NB4 (cell line): ENCODE data around the gene TUBA8.

Experiments
- CTCF ChIP-seq: IDR thresholded peaks from one replicate; pipeline ENCODE4 v1.5.1; 2012; ENCODE audit warnings: low read depth, low read length
- POLR2A ChIP-seq: IDR thresholded peaks from 2 replicates; pipeline ENCODE4 v1.6.1; 2011; ENCODE audit warnings: mild to moderate bottlenecking; ENCODE audit not compliant: insufficient read length; ENCODE audit errors: extremely low read depth

- TF ChIP-seq CTCF = no peak
- no peak for TF ChIP-seq POLR2A
These were observed 25.4 kb upstream of the TUBA8 start for GRCh38 chr22:18085188-18085587.
